Measurements from ENCODE around the gene ADIRF. TPM values are rescaled to one million over a fixed set of nuclear protein-coding genes. Genes with fewer than 3 reads are reported as not detected.
"Not testable (repeated sequence)": the region's sequence is repeated elsewhere in the genome, so short reads cannot be mapped to it uniquely, and the experiment has no call there.

ADIRF gene
- not detected for polyA plus RNA-seq (2012; ENCODE audit: insufficient read depth, insufficient read length)

GRCh38 chr10:86968271-86968993 lies at the start of gene ADIRF:
ADIRF (plus strand) TSS chr10:86968482; CDS start chr10:86968545, 63 bp downstream.
- DNase-seq (ENCODE audit: low read depth, low spot score): no peak
- no peak within 1 kb of the TSS for H3K4me3 ChIP-seq (ENCODE audit: low read length)

GRCh38 chr10:86922553-86922961 lies 45.7 kb upstream of the ADIRF start:
- DNase-seq (ENCODE audit: low read depth, low spot score): no peak
- H3K4me3 ChIP-seq (ENCODE audit: low read length): no peak overlapping the region

- H3K4me3 ChIP-seq (ENCODE audit: low read length): no peak overlapping the region
Measured at GRCh38 chr10:86929468-86930380, 38.6 kb upstream of the ADIRF start.

GRCh38 chr10:86931872-86932271 lies 36.4 kb upstream of the ADIRF start:
- no peak for DNase-seq (ENCODE audit: low read depth, low spot score)
- no peak overlapping the region for H3K4me3 ChIP-seq (ENCODE audit: low read length)

More at GRCh38 chr10:86929468-86930380, 38.6 kb upstream of the ADIRF start:
- DNase-seq (ENCODE audit: low read depth, low spot score): no peak

GRCh38 chr10:86932674-86933073 lies 35.6 kb upstream of the ADIRF start:
- no peak overlapping the region for H3K4me3 ChIP-seq (ENCODE audit: low read length)
- DNase-seq (ENCODE audit: low read depth, low spot score): no peak

GRCh38 chr10:86934162-86934711 lies 34.0 kb upstream of the ADIRF start:
- H3K4me3 ChIP-seq (ENCODE audit: low read length); DNase-seq (ENCODE audit: low read depth, low spot score): not testable (repeated sequence)

- no peak overlapping the region for H3K4me3 ChIP-seq (ENCODE audit: low read length)
- no peak for DNase-seq (ENCODE audit: low read depth, low spot score)
Measured at GRCh38 chr10:86936661-86937501, 31.4 kb upstream of the ADIRF start.

GRCh38 chr10:86937502-86938154 lies 30.7 kb upstream of the ADIRF start:
- no peak for DNase-seq (ENCODE audit: low read depth, low spot score)
- no peak overlapping the region for H3K4me3 ChIP-seq (ENCODE audit: low read length)

GRCh38 chr10:86938260-86938659 lies 30.0 kb upstream of the ADIRF start:
- no peak for DNase-seq (ENCODE audit: low read depth, low spot score)
- H3K4me3 ChIP-seq (ENCODE audit: low read length): no peak overlapping the region

- not testable (repeated sequence) for DNase-seq (ENCODE audit: low read depth, low spot score); H3K4me3 ChIP-seq (ENCODE audit: low read length)
Measured at GRCh38 chr10:86940076-86940475, 28.2 kb upstream of the ADIRF start.

- no peak overlapping the region for H3K4me3 ChIP-seq (ENCODE audit: low read length)
Measured at GRCh38 chr10:86940677-86941076, 27.6 kb upstream of the ADIRF start.

GRCh38 chr10:86941426-86941825 lies 26.9 kb upstream of the ADIRF start:
- DNase-seq (ENCODE audit: low read depth, low spot score): no peak
- no peak overlapping the region for H3K4me3 ChIP-seq (ENCODE audit: low read length)

More at GRCh38 chr10:86940677-86941076, 27.6 kb upstream of the ADIRF start:
- DNase-seq (ENCODE audit: low read depth, low spot score): no peak

- no peak overlapping the region for H3K4me3 ChIP-seq (ENCODE audit: low read length)
- no peak for DNase-seq (ENCODE audit: low read depth, low spot score)
Measured at GRCh38 chr10:86941991-86942421, 26.3 kb upstream of the ADIRF start.

GRCh38 chr10:86942441-86943315 lies 25.6 kb upstream of the ADIRF start:
- no peak overlapping the region for H3K4me3 ChIP-seq (ENCODE audit: low read length)
- no peak for DNase-seq (ENCODE audit: low read depth, low spot score)

- no peak for DNase-seq (ENCODE audit: low read depth, low spot score)
- no peak overlapping the region for H3K4me3 ChIP-seq (ENCODE audit: low read length)
Measured at GRCh38 chr10:86943316-86944030, 24.8 kb upstream of the ADIRF start.

GRCh38 chr10:86944031-86944419 lies 24.3 kb upstream of the ADIRF start:
- no peak for DNase-seq (ENCODE audit: low read depth, low spot score)
- H3K4me3 ChIP-seq (ENCODE audit: low read length): no peak overlapping the region

GRCh38 chr10:86944471-86944870 lies 23.8 kb upstream of the ADIRF start:
- no peak for DNase-seq (ENCODE audit: low read depth, low spot score)

More at GRCh38 chr10:86944471-86944870, 23.8 kb upstream of the ADIRF start:
- no peak overlapping the region for H3K4me3 ChIP-seq (ENCODE audit: low read length)

Measured in Jurkat, Clone E6-1 (cell line).